ENCODE results near the gene OR14A16. TPM values are rescaled to one million over a fixed set of nuclear protein-coding genes. Genes with fewer than 3 reads are reported as not detected.

OR14A16 gene
- total RNA-seq, 1 experiment from 2014 or later, result not detected

- DNase-seq (ENCODE audit: low spot score), result no peak
- in situ Hi-C loops (cut with HindIII; ENCODE audit: low sequenced_read_pairs), result no loop called here
Measured at GRCh38 chr1:247812637-247813036, 11.3 kb downstream of the OR14A16 start.

GRCh38 chr1:247797518-247797917 lies 26.4 kb downstream of the OR14A16 start:
- in situ Hi-C loops (cut with HindIII; ENCODE audit: low sequenced_read_pairs), result no loop called here
- DNase-seq (ENCODE audit: low spot score), result no peak

- no peak for DNase-seq (ENCODE audit: low spot score)
- in situ Hi-C loops (cut with HindIII; ENCODE audit: low sequenced_read_pairs), result no loop called here
Measured at GRCh38 chr1:247769603-247770002, 54.3 kb downstream of the OR14A16 start.

Other genes starting within 250 kb of the OR14A16 start
- gene OR2G2, start 235.8 kb downstream of the OR14A16 start, total RNA-seq (2014; rRNA removed; shearing (Covaris generic)), result not detected in 2 replicates
- not detected in 2 replicates for gene OR2G3, start 218.5 kb downstream of the OR14A16 start, total RNA-seq (2014; rRNA removed; shearing (Covaris generic))
- gene OR13G1, start 144.4 kb downstream of the OR14A16 start, total RNA-seq (2014; rRNA removed; shearing (Covaris generic)), result not detected in 2 replicates
- not detected in 2 replicates for gene OR6F1, start 107.5 kb downstream of the OR14A16 start, total RNA-seq (2014; rRNA removed; shearing (Covaris generic))
- not detected in 2 replicates for gene OR14K1, start 85.5 kb downstream of the OR14A16 start, total RNA-seq (2014; rRNA removed; shearing (Covaris generic))
- gene OR14A2, start 76.0 kb downstream of the OR14A16 start, total RNA-seq (2014; rRNA removed; shearing (Covaris generic)), result not detected in 2 replicates
- gene OR1C1, start 63.6 kb downstream of the OR14A16 start, total RNA-seq (2014; rRNA removed; shearing (Covaris generic)), result not detected in 2 replicates
- gene OR11L1, start 17.8 kb upstream of the OR14A16 start, total RNA-seq (2014; rRNA removed; shearing (Covaris generic)), result not detected in 2 replicates
- gene TRIM58, start 33.1 kb upstream of the OR14A16 start, total RNA-seq (2014; rRNA removed; shearing (Covaris generic)), result not detected in 2 replicates
- not detected in 2 replicates for gene OR2W3, start 71.5 kb upstream of the OR14A16 start, total RNA-seq (2014; rRNA removed; shearing (Covaris generic))
- not detected in 2 replicates for gene OR2T8, start 96.1 kb upstream of the OR14A16 start, total RNA-seq (2014; rRNA removed; shearing (Covaris generic))
- not detected in 2 replicates for gene OR2AJ1, start 100.8 kb upstream of the OR14A16 start, total RNA-seq (2014; rRNA removed; shearing (Covaris generic))
- not detected in 2 replicates for gene OR2L8, start 124.7 kb upstream of the OR14A16 start, total RNA-seq (2014; rRNA removed; shearing (Covaris generic))
- gene OR2AK2, start 141.1 kb upstream of the OR14A16 start, total RNA-seq (2014; rRNA removed; shearing (Covaris generic)), result not detected in 2 replicates
- gene OR2L5, start 189.5 kb upstream of the OR14A16 start, total RNA-seq (2014; rRNA removed; shearing (Covaris generic)), result not detected in 2 replicates
- not detected in 2 replicates for gene OR2L2, start 206.0 kb upstream of the OR14A16 start, total RNA-seq (2014; rRNA removed; shearing (Covaris generic))
- not detected in 2 replicates for gene OR2L3, start 222.7 kb upstream of the OR14A16 start, total RNA-seq (2014; rRNA removed; shearing (Covaris generic))